ENCODE data around the gene MED12. TPM values are rescaled to one million over a fixed set of nuclear protein-coding genes. Genes with fewer than 3 reads are reported as not detected.
"Not testable (repeated sequence)": the region's sequence is repeated elsewhere in the genome, so short reads cannot be mapped to it uniquely, and the experiment has no call there.

MED12 gene
- polyA plus RNA-seq, 1 donor: 50.0 TPM

DNA sequence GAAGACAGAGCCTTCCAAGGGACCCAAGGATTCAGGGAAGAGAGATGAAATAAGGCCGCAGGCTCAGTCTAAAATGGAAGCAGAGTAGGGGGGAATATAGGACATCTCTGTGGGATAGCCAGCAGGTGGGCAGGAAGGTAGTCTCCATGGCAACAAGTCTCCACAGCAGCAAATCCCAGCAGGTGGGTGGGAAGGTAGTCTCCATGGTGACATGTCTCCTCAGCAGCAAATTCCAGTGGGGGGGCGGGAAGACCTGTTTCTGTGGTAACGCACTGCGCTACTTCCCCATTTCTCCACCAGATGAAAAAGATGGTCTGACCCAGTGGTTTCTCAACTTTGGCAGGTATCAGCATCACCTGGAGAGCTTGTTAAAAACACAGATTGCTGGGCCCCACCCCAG lies 44.6 kb downstream of the MED12 start:
- DNase-seq: no peak

DNA sequence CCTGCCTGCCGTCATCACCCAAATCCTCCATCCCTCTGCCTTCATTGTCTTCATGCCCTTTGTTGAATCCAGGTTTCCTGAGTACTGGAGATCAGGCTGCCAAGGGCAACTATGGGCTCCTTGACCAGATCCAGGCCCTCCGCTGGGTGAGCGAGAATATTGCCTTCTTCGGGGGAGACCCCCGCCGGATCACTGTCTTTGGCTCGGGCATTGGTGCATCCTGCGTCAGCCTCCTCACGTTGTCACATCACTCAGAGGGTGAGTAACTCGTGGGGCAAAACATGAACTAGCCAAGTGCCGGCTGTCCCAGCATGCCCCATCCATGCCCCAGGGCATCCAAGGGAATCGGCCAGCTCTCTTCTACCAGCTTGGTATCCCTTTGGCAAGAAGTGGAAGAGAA lies 45.7 kb downstream of the MED12 start:
- no peak for DNase-seq

DNA sequence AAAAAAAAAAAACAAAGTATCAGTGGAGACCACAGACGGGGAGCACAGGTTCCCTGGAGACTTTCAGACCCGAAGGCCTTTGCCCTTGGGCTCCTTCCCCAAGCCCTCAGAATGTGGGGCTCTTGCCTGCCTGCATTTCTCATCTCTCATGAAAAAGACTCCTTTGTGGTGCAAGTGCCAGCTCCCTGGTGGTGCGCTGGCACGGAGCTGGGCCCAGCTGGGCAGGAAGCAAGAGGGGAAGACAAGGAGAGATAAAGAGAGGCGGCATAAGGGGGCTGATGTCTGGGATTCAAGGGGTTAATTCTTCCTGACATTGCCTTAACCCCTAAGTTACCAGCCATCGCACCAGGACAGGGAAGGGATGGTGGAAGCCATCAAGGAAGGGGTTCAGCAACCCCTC lies 48.1 kb downstream of the MED12 start:
- DNase-seq: no peak

DNA sequence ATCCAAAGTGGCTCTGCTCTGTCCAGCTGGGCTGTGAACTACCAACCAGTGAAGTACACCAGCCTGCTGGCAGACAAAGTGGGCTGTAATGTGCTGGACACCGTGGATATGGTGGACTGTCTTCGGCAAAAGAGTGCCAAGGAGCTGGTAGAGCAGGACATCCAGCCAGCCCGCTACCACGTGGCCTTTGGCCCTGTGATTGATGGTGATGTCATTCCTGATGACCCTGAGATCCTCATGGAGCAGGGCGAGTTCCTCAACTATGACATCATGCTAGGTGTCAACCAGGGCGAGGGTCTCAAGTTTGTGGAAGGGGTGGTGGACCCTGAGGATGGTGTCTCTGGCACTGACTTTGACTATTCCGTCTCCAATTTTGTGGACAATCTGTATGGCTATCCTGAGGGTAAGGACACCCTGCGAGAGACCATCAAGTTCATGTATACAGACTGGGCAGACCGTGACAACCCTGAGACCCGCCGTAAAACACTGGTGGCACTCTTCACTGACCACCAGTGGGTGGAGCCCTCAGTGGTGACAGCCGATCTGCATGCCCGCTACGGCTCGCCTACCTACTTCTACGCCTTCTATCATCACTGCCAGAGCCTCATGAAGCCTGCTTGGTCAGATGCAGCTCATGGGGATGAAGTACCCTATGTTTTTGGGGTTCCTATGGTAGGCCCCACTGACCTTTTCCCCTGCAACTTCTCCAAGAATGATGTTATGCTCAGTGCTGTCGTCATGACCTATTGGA lies 48.8 kb downstream of the MED12 start:
- DNase-seq: no peak

DNA sequence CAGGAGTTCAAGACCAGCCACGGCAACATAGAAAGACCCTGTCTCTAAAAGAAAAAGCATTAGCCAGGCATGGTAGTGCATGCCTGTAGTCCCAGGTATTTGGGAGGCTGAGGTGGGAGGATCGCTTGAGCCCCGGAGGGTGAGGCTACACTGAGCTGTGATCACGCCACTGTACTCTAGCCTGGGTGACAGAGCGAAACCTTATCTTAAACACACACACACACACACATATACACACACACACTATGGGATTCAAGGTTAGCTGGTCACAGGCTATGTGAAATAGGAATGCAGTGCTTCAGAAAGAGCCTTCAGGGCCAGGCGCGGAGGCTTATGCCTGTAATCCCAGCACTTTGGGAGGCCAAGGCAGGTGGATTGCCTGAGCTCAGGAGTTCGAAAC lies 49.7 kb downstream of the MED12 start:
- no peak for DNase-seq

DNA sequence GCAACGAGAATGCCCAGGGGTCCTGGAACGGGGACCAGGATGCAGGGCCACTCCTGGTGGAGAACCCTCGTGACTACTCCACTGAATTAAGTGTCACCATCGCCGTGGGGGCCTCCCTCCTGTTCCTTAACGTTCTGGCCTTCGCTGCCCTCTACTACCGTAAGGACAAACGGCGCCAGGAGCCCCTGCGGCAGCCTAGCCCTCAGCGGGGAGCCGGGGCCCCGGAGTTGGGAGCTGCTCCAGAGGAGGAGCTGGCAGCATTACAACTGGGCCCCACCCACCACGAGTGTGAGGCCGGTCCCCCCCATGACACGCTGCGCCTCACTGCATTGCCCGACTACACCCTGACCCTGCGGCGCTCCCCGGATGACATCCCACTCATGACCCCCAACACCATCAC lies 51.2 kb downstream of the MED12 start:
- DNase-seq: no peak

DNA sequence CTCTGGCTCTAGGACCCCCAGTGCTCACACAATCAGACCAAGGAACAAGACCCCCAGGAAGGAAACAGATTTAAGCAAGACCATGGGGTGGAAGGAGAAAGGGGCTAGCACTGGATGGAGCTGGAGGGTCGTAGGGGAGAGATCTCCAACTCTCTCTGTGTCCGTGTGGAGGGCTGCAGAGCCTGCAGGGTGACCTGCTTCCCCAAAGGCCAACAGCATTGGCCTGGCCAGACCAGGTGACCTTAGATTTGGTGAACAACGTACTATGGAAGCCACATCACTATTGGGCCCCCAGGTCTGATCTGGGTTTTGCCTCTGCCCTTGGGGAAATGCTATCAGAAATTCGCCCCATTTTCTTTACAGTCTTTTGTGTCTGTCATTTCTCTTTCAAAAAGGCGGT lies 52.3 kb downstream of the MED12 start:
- no peak for DNase-seq

DNA sequence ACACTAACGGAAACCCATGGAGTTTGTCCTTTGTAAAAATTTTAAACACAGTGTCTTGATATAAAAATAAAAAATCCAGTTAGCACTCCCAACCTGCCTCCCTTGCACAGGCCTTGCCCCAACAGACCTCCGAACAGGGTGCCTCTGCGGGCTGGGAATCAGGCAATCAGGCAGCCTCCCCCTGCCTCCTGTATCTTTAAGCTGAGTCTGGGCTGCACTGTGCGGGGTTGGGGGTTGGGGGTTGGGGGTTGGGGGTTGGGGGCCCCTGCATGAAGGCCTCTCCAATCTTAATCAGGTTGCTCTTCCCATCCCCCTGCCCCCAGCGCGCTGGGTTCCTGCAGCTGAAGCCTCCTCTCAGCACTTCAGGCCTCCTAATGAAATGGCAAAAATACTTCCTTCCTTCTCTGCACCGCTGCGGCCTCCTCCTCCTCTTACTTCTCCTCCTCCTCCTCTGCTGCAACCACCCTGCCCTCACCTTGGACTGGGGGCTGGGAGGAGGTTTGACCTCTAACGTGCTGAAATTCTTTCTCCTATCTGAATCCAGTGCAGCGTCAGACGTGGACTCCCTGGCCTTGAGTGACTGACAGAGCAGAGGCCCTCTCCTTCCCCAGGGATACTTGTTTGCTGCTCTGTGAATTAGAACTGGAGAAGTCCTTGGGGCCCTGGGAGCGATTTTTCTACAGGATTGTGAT lies 52.9 kb downstream of the MED12 start:
- no peak for DNase-seq

DNA sequence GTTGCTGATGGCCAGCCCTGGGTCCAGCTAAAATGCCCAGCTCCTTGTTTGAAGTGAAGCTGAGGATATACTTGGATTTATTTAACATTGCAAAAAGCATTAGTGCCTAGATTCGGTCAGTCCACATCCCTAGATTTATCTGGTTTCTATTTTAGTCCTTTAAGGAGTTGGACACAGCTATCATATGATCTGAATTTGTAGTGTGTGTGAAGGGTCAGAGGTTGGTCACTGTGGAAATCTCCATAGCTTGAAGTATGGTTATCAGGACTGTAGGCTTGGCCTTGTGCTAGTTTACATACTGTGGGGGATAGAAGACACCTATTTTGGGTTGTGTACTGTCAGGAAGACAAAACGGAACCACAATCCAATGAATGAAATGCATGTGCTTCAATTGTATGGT lies 55.0 kb downstream of the MED12 start:
- DNase-seq: no peak

DNA sequence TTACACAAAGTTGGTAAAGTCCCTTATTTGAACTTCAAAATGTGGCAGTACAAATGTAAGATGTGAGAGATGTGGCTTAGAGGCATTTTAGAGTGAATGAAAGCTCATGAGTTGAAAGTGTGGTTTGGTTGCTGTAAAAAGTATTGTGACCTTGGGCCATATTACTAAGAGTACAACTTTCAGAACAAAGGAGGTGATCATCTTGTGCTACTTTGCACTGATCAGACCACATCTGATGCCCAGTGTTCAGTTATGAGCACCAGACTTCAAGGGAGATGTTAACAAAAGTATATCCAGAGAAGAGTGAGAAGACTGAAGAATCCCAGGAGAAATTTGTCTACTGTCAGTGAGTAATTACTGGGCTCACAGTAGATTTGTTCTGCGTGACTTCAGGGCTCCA lies 56.4 kb downstream of the MED12 start:
- DNase-seq: no peak

DNA sequence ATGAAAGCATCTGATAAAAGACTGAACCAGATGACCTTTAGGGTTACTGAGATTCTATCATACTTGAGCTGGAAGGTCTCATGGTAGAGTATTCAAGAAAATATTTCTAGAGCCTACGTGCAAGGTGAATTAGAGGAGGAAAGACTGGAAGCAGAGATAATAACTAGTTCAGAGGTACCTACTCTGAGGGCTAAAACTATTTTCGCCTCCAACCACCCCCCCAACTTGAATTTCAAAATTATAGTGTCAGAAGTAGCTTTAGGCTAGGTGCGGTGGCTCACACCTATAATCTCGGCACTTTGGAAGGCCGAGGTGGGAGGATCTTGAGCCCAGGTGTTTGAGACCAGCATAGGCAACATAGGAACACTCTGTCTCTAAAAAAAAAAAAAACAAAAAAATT lies 57.1 kb downstream of the MED12 start:
- no peak for DNase-seq

DNA sequence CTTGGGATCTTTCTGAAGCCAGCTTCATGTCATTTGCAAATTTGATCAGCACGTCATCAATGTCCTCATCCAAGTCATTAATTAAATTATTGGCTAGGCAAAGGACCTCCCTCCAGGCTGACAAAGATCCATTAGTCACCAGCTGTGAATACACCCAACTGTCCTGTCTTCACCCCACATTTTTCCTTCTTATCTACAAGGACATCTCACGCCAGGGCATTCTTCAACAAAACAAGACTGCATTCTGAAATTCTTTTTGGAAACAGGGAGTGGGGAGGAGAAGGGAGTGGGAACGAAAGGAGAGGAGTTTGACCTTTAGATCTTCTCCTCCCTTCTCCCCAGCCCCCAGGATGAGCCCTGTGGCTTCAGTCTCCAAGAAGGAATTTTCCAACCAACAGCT lies 58.9 kb downstream of the MED12 start:
- DNase-seq: no peak

DNA sequence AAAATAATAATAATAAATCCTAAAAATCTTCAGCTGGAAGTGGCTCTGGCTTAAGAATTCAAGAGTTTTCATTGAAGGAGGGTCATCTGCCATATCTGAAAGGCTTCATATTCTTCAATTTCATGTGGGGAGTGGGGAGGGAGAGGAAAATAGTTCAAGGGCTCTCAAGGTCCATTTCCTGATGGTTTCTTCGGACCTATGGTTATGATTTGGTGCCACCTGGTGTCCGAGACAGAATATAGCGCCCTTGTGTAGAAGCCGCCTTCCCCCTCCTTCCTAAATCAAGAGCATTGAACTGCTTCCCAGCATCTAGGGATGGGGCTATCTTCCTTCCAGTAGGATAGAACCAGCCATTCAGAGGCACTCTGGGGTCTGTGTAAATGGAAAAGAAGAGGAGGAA lies 60.5 kb downstream of the MED12 start:
- peak; percentile 69 for DNase-seq

DNA sequence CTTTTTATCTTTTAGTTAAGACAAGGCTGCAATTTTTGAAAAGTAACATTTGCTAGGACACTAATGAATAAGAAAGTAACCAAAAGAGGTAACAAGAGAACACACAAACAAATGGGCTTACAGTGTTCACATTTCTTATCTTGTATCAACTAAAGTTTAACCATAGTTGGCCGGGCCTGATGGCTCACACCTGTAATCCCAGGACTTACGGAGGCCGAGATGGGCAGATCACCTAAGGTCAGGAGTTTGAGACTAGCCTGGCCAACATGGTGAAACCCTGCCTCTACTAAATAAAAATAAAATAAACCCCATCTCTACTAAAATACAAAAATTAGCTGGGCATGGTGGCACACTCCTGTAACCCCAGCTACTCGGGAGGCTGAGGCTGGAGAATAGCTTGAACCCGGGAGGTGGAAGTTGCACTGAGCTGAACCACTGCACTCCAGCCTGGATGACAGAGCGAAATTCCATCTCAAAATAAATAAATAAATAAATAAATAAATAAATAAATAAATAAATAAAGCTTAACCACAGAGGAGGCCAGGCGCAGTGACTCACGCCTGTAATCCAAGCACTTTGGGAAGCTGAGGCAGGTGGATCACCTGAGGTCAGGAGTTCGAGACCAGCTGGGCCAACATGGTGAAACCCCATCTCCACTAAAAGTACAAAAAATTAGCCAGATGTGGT lies 62.3 kb downstream of the MED12 start:
- DNase-seq: not testable (repeated sequence)

DNA sequence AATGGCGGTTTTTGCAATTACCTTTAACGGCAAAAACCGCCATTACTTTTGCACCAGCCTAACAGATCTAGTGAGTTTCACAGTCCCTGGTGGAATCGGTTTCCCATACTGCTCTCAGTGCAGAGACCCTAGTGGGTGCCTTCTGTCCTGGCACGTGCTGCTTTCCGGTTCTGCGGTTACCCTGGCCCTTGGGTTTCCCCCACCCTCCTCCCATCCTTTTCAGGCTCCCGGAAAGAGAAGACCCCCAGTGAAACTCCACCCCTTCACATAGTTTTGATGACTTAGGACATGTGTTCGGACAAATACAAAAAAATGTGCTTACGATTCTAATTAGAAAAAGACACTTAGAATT lies 63.1 kb downstream of the MED12 start:
- no peak for DNase-seq

DNA sequence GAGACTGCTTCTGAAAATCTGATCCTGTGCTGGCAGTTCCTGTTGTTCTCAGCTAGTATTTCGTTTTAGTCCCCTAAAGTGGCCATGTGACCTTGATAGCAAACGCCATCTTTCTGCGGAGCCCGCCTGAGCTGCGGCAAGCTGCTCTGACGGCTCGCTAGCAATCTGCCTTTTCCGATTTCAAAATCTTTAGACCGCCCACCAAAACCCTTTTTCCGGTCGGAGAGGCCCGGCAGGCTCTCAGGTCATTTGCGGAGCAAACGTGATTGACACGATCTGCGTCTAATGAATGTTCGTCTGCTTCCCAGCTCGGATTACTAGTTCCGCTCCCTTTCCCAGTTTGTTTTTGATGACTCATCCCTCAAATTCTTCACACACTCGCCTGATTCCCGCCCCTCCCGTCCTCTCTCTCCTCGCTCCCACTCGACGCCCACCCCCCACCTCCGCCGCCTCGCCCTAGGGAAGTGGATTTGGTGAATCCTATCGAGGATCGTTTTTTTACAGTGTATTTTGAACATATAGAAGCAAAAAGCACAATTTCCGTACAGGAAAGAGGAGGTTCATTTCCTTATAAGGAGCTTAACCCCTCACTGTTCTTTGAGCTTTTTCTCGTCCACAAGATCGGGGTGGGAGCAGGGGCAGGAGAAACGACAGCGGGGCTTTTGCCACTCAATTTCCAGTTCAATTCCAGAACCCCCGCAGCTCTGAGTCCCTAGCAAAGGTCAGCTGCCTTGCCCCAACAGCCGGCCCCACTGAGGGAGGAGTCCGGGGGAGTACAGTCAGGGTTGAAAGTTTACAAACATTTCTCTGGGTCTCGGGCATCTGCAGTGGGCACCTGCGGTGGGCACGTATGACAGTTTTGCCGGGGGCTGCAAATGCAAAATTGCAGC lies 63.8 kb downstream of the MED12 start:
- DNase-seq: peak; percentile 91

DNA sequence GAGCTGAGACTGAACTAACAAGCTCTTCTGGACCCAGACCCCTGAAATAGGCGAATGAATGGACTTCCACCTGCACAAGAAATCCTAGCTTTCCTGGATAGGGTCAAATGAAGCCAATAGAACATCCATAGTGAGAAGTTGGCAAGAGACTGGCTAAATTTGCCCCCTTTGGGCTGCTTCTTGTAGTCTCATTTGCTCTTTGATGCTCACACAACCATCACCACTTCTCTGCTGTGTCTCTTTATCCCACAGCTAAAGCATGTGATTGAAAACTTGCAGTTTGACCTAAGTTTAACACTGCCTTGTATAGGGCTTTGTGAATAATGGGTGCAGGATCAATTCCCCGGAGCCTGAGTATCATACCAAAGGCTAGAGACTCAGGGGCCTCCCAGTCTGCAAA lies 64.5 kb downstream of the MED12 start:
- no peak for DNase-seq

DNA sequence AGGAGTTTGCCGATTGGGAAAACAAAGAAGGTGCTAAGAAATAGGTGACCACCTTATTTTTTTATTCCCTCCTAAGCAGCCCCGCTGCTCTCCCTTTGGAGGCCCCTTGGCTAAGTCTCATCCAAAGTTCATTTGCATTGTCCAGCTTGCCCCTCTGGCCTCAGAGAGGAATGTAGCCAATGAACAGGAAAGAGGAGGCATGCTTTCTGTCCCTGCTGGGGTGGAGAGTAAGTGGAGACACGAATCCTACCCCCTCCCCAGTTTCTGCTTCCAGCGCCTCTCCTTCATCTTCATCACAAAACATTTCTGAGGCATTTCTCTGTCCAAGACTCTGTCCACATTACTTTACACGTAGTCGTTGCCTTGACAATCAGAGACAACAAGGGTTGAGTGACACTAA lies 64.9 kb downstream of the MED12 start:
- DNase-seq: peak; percentile 48

DNA sequence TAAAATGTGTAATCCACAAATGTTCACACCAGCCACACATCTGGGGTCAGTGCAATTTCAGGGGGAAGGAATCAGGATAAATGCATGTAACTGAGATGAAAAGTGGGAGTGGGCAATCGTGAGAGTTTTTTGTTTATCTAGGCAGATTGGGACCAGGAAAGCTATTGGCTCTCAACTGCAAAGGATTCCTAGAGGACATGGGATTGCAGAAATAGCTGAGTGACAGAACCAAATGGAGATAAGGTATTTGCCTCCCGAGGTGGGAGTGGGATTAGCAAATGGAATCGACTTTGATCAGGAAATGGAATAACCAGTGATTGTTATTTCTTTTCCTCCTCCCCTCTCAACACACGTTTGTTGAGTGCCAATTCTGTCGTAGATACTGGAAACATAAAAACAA lies 65.7 kb downstream of the MED12 start:
- no peak for DNase-seq

DNA sequence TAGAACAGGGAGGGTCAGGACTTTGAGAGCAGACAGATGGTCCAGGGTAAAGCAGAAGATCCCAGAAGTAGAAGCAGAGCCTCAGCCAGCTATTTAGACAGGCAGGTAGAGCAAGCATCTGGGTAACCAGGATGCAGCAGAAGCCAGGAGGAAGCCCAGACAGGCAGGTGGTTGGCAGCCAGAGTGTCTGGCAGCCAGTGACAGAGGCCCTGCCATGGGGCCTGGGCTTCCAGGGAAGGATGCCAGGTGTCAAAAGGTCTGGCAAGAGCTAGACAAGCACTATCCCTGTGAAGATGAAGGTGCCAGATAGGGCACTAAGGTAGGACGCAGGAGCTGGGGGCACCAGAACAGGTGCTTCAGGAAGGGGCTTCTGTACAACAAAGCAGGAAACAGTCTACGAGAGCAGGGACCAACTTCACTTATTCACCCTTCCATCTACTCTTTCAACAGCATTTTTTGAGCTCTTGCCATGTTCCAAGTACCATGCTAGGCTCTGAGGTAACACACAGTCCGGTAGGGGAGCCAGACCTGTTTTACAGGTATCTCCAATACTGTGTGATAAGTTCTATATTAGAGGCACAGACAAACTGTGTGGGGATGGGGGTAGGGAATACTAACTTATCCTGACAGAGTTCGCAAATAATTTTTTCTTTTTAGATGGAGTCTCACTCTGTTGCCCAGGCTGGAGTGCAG lies 66.6 kb downstream of the MED12 start:
- no peak for DNase-seq

DNA sequence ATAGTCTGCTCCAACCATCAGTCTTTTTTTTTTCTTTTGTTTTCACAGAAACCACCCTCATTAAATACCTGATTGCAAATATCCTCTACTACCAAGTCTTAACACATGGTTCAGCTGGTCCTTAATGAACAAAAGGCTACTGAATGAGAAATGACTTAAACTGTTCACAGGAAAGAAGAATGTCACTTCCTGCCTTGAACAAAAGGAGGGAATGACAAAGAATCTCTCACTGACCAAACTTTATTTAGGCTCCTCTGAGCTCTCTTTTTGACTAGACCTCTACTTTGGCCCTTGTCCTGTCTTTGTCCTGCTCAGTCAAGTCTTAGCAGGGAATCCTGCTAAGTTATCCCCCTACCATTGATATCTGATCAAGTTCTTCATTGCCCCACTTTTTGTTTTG lies 72.9 kb downstream of the MED12 start:
- no peak for DNase-seq
